HG03103 (cell line): ENCODE measurements around the gene C2CD3.
A peak's percentile ranks its signal among the peaks of the same experiment; 100 is the strongest.
"Not testable (repeated sequence)": the region's sequence is repeated elsewhere in the genome, so short reads cannot be mapped to it uniquely, and the experiment has no call there.

ENCODE experiments used
- ATAC-seq: cut with Tn5 transposase; IDR thresholded peaks from one replicate; pipeline ENCODE4 v1.9.1; 2021; ENCODE audit warnings: low read depth; ENCODE audit not compliant: unreplicated experiment

Gene C2CD3

DNA sequence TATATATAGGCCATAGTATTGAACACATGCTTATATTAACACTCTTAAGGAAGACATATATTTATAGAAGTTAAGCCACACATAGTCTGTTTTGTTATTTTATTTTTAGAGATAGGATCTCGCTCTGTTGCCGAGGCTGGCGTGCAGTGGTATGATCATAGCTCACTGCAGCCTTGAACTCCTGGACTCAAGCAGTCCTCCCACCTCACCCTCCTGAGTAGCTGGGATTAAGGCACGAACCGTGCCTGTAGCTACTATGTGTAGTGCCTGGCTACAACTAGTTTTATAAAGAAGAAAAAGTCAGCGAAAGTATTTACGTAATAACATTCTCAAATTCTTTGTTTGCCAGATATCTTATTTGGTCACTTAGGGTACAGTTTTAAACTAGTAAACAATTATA is 182.6 kb downstream of the C2CD3 start:
- no peak for ATAC-seq

DNA sequence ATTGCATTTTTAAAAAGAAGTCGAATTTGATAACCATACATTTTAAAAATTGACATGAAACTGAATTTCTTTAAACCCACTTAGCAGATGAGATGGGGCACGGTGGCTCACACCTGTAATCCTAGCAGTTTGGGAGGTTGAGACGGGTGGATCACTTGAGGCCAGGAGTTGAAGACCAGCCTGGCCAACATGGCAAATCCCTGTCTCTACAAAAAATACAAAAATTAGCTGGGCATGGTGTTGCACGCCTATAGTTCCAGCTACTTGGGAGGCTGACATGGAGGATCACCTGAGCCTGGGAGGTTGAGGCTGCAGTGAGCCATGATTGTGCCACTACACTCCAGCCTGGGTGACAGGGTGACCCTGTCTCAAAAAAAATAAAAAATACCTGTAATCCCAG is 185.1 kb downstream of the C2CD3 start:
- ATAC-seq: not testable (repeated sequence)

DNA sequence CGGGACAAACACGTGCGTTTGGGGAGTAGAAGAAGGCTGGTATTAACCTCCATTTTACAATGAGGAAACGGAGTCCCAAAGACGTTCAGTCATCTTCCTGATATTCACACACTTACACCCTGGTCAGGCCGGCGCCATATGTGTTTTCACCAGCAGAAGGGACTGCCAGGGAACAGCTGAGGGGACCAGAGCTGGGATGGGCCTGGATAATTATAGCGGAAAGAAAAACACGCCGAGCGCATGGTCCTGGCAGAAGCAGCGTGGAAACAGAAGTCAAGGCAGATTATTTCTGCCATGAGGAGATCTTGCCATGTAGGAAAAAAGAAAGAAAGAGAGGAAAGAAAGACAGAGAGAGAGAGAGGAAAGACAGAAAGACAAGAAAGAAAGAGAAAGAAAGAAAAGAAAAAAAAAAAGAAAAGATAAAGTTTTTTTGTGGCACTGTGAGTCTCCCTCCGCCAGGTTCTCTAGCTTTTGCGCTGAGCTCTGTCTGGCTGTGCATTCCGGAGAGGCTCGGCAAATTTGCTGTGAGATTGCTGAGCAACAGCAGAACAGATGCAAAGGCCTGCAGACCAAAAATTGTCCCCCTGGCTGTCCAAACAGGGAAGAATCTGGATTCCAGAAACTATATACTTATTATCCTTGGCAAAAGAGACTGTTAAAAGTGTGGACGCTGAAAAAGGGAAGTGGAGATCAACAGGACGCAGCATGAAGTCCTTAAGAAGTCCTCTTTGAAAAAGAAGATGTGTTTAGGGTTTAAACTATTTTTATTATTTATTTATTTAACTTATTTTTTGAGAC is 186.9 kb downstream of the C2CD3 start:
- ATAC-seq: no peak

DNA sequence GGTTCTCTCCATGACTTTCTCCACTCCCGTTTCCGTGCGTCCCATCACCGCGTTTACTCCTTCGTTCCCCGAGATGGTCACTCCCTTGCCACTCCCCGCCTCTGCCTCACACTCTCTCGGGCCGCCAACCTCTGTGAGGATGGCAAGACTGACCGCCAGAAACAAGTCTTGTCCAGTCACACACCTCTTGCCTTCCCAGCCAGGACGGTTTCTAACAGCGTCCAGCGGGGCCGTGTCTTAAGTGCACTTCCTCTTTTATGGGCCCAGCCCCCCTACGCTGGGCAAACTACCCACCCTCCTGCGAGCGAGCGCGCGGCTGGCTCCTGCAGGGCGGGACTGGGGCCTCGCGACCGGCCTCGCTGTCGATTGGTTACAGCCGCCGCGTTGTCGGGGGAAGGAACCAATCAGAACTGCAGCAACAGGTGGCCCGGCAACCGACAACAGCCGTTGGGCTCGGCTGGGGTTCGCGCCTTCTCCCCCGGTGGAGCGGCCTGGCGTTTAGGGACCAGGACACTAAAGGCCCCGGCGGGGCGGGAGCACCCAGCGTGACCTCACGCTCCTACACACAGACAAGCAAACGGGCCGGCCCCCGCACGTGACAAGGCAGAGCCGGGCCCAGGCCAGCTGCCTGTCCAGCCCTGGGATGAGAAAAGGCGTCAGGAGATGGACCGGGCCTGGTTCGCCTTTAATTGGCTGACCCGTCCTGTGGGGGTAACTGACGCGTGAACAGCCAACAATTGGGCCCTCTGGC is 187.6 kb downstream of the C2CD3 start:
- peak; percentile 55 for ATAC-seq

DNA sequence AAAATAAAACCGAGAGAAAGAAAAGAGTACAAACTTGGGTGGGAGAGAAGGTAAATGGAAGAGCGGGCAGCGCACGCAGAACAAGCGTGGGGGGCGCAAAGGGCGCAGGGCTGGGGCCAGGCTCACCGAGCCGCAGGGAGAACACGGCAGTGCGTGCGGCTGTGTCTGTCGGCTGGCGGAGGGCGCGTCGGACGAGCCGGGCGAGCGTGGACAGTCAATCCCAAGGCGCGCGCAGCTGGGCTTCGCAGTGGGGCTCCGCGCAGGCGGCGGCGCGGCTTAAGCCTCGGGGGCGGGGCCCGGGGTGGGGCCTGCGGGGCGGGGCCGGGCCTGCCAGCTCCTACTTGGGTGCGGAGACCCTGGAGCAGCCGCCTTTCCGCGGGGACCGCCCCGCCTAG is 188.2 kb downstream of the C2CD3 start, which contains the start of gene UCP2:
UCP2 (minus strand) TSS at position 249 of the 395 bp plus-strand sequence. CDS start 4,465 bp downstream, outside the sequence.
- ATAC-seq: peak; percentile 39

DNA sequence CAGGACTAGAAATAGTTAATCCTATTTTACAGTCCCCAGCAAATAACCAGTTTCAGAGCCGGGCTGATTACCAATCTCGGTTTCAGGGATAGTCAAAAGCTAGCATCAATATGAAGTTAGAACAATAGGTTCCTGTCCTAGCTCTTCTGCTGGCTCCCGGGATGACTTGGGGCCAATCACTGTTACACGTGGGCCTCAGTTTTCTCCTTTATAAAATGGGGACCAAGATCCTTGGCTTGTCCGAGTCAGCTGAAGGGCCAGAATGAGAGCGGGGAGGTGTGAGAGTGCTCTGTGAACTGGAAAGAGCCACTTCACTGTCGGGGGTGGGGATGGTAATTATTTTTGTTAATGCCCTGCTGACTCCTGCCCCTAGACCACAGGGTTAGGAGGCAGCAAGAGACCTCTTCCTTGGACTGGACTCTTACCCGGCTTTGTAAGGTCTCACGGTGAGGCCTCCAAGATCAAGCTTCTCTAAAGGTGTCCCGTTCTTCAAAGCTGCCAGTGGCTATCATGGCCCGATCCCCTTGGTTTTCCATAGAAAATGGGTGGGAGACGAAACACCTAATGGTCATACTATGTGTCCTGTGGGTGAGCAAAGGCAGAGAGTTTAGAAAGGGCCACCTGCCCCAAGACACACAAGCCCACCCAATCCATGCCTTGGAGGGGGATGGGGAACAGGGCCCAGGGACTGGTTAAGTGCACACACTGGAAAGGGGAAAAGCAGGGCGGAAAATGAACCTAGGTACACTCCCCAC is 189.6 kb downstream of the C2CD3 start:
- ATAC-seq: no peak

DNA sequence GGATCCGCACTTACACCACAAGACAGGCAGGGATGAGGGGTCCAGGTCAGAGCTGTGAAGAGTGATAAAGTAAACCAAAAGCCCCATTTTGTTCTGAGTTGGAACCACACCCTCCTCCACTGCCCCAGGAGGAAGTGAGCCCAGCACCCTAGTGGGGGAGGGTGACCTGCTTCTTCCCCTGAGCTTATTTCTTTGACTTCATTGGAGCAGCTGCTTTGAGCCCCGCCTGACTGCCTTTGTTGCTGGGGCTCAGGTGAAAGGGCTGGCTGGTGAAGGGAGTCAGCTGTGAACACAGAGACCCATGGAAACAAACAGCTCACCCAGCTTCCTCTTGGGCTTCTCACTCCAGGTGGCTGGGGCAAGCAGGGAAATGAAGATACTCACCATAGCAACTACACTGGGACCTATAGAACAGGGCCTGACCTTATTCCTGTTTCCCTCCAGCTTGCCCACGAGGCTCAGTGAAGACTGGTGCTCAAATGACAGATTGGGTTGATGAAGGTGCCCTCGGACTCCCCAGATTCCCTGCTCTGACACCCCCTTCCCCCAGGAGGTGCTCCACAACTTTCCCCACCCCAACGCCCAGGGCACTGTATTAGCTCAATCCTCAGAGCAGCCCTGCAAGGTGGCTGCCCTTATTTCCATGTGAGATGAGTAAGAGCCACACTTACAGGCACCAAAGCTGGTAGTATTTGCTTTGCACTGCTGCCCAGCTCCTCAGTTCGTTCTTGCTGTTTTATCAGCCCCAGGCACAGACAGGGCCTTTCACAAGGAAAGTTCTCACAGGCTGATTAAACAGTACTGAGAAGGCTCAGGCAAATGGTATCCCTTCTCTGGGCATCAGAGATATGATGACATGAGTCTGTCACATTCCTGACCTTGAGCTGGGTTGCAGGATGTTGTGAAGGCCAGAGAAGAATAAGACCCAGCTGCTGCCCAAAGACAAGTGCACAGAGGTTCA is 190.5 kb downstream of the C2CD3 start:
- peak; percentile 42 for ATAC-seq

DNA sequence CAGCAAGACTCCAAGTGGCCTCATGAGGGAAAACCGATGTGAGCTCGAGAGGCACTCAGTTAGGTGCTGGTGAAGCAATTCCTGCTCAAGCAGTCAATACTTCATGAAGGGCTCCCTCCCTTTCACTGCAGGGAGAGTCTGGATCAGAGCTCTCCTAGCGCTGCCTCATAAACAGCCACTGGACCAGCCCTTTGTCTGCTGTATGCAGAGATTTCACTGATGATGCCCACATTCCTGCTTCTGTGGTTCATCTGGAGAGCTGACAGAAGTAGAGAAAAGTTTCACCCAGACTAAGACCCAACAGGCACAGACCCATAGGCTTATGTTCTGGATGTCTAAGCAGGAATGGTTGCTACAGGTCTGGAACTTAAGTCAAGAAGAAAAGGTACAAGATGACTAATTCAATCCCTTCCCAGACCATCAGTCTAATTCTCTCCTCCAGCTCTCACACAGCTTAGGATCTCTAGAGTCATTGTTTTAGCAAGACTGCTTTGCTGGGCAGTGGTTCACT is 192.2 kb downstream of the C2CD3 start:
- ATAC-seq: no peak

DNA sequence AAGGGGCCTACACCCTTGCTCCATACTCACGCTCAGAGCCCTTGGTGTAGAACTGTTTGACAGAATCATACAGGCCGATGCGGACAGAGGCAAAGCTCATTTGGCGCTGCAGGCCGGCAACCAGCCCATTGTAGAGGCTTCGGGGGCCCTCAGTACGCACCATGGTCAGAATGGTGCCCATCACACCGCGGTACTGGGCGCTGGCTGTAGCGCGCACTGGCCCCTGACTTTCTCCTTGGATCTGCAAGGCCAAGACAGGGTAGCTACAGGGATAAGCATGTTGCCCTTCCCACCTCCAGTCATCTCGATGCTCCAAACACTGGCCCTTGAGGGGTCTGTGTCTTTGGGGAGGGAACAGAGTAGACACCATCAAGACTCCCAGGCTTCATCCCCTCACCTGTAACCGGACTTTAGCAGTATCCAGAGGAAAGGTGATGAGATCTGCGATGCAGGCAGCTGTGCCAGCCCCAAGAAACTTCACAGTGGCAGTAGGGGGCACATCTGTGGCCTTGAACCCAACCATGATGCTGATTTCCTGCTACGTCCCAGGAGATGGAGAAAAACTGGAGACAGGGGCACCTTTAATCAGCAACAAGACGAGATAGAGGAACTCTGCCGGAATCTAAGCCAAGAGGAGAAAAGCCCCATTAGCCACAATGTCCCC is 192.8 kb downstream of the C2CD3 start:
- no peak for ATAC-seq

DNA sequence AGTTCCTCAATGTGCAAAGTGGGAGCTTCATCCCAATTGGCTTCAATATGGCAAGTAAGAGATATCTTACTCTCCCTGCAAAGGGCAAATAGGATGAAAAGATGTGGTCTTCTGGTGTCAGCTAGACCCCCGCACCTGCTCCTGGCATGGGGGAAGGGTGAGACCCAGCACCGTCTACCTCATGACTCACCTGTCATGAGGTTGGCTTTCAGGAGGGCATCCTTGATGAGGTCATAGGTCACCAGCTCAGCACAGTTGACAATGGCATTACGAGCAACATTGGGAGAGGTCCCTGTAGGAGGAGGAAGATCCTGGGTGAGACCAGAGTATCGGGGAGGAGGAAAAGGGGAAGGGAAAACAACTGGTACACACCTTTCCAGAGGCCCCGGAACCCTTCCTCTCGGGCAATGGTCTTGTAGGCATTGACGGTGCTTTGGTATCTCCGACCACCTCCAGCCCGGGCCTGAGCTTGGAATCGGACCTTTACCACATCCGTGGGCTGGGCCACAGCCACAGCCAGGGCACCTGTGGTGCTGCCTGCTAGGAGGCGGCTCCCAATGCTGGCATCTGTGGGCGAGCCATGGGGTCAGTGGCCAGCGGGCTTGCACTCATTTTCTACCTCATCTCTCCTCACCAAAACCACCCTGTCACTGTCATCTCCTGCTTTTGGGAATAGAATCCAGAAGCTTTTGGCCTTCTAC is 194.2 kb downstream of the C2CD3 start:
- no peak for ATAC-seq

DNA sequence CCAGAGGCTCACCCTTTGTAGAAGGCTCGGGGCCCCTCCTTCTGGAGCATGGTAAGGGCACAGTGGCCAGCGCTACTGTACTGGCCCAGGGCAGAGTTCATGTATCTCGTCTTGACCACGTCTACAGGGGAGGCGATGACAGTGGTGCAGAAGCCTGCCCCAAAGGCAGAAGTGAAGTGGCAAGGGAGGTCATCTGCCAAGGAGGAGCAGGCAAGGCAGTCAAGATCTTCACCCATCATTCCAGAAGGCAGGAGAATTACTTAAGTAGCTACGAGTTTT is 195.4 kb downstream of the C2CD3 start:
- ATAC-seq: no peak

DNA sequence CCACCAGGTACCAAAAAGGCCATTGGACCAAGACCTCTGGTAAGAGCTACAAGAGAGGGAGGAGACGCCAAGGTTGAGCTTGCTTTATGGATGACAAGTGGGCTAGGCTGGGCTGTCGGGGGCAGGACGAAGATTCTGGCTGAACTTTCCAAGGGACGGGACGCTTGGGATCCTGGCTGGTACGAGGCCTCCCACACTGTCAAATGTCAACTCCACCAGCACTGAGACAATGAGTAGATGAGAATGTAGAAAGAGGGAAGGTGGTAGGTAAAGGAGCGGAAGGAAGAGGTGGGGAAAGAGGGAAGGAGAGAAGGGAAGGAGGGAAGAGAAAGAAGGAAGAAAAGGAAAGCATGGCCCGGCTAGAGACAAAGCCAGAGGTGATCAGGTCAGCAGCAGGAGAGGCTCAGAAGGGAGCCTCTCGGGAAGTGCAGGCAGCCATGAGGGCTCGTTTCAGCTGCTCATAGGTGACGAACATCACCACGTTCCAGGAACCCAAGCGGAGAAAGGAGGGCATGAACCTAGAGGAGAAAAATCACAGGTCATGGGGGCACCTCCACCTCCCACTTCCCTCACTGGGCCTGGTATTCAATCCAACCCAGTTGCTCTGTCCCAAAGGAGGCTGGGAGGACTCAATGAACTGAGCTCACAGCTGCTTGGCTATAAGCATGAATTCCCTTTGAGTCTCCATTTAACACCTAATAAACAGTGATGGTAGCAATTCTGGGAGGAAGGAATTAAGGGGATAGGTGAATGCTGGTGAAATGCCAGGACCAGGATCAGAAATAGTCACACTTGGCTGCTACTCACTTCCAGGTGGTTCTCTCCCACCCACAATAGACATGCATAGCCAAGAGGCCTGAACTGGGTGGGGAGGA is 196.0 kb downstream of the C2CD3 start:
- no peak for ATAC-seq

DNA sequence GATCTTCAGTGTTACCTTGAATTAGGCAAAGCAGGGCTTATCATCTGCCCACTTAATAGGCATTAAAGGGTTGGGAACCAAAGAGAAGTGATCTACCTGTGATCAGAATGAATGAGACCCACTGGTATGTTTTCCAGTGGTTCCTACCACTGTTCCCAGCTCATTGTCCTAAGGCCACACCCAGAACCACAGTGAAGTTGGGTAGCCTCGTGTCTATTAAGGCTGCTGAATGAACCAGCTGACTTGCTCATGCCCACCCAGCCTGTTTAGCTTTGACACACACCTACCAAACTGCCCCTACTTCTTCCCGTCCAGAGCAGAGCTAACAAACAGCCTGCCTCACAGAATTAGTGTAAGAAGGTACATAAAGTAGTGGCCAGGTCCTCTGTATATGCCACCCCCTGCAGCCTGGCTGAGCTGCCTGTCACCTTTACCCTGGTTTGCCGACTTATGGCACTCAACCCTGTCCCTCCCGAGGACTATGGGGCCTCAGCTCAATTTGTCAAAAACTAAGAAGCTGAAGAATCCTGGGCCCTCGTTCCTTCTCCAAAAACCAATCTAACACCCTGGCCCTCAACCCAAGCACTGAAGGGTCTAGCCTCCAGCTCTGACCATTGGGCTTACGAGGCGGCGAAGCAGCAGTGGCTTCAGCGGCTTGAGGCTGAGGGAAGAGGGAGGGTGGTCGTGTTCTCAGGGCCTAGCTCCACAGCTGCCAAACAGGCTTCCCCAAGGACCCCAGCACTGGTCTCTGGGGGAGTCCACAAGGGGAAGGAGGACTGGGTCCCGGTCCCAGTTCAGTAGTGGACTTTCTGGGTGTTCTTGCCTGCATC is 198.0 kb downstream of the C2CD3 start:
- ATAC-seq: no peak

DNA sequence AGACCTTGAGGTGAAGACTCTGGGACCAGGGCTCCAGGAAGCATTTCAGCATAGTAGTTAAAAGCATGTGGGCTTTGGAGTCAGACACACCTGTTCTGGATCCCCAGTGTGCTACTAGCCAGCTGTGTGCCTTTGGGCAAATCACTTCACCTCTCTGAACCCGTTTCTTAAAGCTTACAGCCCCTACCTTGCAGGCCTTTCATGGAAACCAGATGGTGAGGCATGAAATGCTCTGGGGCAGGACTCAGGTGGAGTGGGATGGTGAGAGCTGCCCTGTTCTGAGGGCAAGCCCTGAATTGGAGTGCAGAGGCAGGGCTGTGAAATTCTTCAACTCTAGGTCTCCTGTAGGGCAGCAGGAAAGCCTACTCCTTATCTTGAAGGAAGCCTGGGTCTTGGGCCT is 198.6 kb downstream of the C2CD3 start:
- no peak for ATAC-seq

DNA sequence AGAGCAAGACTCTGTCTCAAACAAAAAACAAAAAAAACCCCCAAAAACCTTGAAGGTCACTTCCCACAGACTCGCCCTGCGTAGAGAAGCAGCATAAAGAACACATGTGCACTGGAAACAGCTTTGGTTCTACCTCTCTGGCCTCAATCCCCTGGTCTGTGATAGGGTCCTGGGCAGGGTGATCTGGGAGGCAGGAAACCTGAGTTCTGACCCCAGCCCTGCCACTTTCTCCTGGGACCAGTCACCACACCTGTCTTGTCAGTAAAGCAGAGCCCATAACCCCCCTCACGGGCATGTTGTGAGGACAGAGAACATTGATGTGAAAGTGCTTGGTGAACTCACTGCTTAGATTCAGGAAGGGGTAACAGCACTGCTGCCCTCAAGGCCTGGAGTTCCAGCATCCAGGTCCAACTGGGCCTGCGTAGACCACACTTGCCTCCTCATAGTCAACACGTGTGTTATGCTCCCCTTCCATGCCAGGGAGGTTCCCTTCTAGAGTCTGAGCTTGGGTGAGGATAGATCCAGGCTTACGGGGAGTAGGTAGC is 199.6 kb downstream of the C2CD3 start:
- ATAC-seq: no peak

DNA sequence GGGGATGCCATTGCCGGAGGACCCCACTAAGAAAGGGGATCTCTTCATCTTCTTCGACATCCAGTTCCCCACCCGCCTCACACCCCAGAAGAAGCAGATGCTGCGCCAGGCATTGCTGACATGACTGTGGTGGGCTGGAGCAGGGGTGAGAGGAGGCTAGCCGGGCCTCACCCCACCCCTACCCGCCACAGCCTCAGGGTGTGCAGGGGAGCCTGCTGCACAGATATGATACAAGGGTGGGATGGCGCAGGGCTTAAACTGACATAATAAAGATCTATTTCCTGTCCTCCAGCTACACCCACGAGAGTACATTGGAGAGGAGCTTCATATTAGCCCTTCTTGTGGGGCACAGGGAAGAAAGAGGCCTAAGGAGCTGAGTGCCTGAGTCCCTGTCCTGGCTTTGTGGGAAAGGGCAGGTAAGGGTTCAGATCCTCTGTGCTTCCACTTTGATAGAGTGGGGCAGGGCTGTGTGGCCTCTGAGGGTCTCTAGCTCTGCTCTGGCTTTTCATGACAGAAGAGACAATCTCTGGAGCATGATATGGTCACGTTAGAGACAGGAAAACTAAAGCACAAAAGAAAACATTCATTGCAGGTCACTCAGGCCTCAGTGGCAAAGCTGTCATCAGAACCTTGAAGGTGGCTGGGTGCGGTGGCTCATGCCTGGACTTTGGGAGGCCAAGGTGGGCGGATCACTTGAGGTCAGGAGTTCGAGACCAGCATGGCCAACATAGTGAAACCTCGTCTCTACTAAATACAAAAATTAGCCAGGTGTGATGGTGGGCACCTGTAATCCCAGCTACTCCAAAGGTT is 200.6 kb downstream of the C2CD3 start:
- ATAC-seq: no peak
